HG03521 (cell line): ENCODE measurements around the gene OBSCN.

ENCODE experiments used
- ATAC-seq: cut with Tn5 transposase; IDR thresholded peaks from one replicate; pipeline ENCODE4 v1.9.1; 2021; ENCODE audit warnings: mild to moderate bottlenecking, moderate library complexity; ENCODE audit not compliant: unreplicated experiment

OBSCN gene

GRCh38 chr1:228364068-228364705 lies 156.3 kb downstream of the OBSCN start:
- ATAC-seq: no peak

DNA sequence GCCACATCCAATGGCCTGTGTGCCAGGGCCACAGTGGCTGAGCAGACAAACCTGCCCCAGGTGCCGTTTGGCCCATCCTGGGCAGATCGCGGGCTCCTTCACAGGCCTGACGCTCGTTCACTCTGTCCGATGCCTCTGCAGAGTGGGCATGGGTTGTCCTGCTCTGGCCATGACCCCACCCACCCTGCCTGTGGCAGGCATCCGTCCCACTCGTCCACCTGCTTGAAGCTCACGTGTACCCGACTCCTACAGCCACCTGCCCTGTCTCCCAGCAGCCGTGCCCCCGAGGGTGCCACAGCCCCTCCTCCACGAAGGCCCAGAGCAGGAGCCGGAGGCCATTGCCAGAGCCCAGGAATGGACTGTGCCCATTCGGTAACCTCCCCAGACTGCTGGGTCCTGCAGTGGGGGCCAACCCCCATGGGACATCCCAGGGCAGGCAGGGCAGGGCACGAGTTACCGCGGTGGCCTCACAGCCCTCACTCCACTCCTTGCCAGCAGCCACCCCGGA lies 156.9 kb downstream of the OBSCN start:
- no peak for ATAC-seq

DNA sequence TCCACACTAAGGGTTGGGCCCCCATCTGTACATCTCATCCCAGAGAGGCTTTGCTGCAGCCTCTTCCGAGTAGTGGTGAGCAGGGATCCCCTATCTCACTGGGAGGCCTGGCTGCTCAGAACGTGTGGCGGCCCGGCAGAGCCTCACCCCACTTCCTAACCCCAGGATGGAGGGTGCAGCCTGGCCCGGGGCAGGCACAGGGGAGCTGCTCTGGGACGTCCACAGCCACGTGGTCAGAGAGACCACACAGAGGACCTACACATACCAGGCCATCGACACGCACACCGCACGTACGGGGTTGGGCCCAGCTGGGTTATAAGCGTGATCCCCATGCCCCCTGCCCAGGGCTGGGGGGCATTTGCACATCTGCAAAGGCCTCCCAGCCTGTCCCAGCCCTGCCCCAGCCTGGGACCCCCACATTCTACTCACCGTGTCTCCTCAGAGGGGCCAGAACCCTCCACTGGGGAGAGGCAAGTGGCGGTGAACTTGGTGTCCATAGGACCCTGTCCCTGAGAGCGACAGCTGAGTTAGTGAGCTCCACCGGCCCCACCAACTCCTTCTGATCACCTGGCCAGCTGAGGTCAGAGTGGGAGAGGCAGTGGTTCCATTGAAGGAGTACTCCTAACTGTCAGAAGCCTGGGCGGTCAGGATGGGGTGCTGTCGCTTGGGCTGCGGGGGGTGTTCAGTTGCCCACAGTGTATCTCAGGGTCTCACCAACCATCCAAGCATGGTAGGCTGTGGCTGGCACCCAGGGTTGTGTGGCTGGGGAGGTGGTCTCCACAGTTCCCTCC lies 157.6 kb downstream of the OBSCN start:
- ATAC-seq: no peak

GRCh38 chr1:228366062-228366865 lies 158.4 kb downstream of the OBSCN start:
- ATAC-seq: no peak

GRCh38 chr1:228366866-228367741 lies 159.3 kb downstream of the OBSCN start:
- ATAC-seq: no peak

GRCh38 chr1:228367798-228368791 lies 160.3 kb downstream of the OBSCN start:
- ATAC-seq: no peak

GRCh38 chr1:228368801-228369607 lies 161.2 kb downstream of the OBSCN start:
- no peak for ATAC-seq

DNA sequence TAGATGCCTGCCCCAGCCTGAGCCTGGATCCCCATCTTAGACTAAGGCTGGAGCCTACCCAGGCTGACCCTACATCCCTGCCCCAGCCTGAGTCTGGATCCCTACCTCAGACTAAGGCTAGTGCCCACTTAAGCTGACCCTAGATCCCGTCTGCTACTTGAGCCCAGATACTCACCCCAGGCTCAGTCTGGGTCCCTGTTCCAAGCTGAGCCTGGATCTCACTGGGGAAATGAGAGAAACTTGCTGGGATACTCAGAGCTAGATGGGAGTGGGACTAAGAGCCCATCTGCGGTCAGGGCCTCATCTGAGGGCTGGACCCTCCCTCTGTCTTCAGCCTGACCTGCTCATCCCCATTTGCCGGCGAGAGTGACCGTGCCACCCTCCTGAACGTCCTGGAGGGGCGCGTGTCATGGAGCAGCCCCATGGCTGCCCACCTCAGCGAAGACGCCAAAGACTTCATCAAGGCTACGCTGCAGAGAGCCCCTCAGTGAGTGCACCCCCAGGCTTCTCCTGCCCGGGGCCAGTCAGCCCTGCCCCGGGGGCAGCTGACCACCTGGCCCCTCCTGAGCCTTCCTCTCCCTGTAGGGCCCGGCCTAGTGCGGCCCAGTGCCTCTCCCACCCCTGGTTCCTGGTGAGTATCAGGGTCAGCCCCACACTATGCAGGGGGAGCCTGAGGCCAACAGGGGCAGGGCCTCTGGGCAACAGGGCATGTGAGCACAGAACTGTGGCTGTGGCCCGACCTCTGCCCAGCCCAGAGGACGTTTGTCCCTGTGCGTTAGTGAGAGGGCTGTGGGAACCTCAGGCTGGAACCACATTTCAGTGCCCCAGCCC lies 162.0 kb downstream of the OBSCN start:
- ATAC-seq: no peak

- ATAC-seq: no peak
These were observed 162.6 kb downstream of the OBSCN start for GRCh38 chr1:228370439-228370940.

DNA sequence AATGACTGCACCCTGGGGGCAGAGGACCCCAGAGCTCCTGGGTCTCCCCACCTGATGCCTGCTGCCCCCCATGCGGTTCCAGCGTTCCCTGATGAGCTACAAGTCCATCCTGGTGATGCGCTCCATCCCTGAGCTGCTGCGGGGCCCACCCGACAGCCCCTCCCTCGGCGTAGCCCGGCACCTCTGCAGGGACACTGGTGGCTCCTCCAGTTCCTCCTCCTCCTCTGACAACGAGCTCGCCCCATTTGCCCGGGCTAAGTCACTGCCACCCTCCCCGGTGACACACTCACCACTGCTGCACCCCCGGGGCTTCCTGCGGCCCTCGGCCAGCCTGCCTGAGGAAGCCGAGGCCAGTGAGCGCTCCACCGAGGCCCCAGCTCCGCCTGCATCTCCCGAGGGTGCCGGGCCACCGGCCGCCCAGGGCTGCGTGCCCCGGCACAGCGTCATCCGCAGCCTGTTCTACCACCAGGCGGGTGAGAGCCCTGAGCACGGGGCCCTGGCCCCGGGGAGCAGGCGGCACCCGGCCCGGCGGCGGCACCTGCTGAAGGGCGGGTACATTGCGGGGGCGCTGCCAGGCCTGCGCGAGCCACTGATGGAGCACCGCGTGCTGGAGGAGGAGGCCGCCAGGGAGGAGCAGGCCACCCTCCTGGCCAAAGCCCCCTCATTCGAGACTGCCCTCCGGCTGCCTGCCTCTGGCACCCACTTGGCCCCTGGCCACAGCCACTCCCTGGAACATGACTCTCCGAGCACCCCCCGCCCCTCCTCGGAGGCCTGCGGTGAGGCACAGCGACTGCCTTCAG lies 163.3 kb downstream of the OBSCN start:
- ATAC-seq: no peak

DNA sequence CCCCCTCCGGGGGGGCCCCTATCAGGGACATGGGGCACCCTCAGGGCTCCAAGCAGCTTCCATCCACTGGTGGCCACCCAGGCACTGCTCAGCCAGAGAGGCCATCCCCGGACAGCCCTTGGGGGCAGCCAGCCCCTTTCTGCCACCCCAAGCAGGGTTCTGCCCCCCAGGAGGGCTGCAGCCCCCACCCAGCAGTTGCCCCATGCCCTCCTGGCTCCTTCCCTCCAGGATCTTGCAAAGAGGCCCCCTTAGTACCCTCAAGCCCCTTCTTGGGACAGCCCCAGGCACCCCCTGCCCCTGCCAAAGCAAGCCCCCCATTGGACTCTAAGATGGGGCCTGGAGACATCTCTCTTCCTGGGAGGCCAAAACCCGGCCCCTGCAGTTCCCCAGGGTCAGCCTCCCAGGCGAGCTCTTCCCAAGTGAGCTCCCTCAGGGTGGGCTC lies 163.9 kb downstream of the OBSCN start:
- ATAC-seq: no peak

DNA sequence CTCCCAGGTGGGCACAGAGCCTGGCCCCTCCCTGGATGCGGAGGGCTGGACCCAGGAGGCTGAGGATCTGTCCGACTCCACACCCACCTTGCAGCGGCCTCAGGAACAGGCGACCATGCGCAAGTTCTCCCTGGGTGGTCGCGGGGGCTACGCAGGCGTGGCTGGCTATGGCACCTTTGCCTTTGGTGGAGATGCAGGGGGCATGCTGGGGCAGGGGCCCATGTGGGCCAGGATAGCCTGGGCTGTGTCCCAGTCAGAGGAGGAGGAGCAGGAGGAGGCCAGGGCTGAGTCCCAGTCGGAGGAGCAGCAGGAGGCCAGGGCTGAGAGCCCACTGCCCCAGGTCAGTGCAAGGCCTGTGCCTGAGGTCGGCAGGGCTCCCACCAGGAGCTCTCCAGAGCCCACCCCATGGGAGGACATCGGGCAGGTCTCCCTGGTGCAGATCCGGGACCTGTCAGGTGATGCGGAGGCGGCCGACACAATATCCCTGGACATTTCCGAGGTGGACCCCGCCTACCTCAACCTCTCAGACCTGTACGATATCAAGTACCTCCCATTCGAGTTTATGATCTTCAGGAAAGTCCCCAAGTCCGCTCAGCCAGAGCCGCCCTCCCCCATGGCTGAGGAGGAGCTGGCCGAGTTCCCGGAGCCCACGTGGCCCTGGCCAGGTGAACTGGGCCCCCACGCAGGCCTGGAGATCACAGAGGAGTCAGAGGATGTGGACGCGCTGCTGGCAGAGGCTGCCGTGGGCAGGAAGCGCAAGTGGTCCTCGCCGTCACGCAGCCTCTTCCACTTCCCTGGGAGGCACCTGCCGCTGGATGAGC lies 164.5 kb downstream of the OBSCN start:
- no peak for ATAC-seq

- no peak for ATAC-seq
These were observed 165.3 kb downstream of the OBSCN start for GRCh38 chr1:228373004-228373680.

- ATAC-seq: no peak
These were observed 166.1 kb downstream of the OBSCN start for GRCh38 chr1:228373681-228374571.
